OCI-LY7 (cell line): Measurements from ENCODE around the gene PCNX1. TPM values are rescaled to one million over a fixed set of nuclear protein-coding genes. Genes with fewer than 3 reads are reported as not detected.
"Not testable (repeated sequence)": the region's sequence is repeated elsewhere in the genome, so short reads cannot be mapped to it uniquely, and the experiment has no call there.

Experiments used
- BruUV-seq: library from RNA; stranded (reverse); fragments of 400-500 nt; replicated peaks from 2 replicates; lab custom pipeline; 2021; lab: Mats Ljungman, UMichigan
- CTCF ChIA-PET: fragments of 300-600 bp; sonication (Branson Sonifier 250); formaldehyde crosslinking; loops from one replicate; lab custom pipeline; 2022; ENCODE audit warnings: antibody characterized with exemption; ENCODE audit not compliant: unreplicated experiment; lab: Charles Lee
- POLR2A ChIA-PET: fragments of 300-600 bp; sonication (Branson Sonifier 250); formaldehyde crosslinking; loops from one replicate; lab custom pipeline; 2022; ENCODE audit warnings: antibody characterized with exemption; lab: Charles Lee
- DNase-seq: peaks from one replicate; pipeline ENCODE4 v3.0.0-alpha.2; 2015; ENCODE audit warnings: low spot score
- H2AFZ ChIP-seq: fragments of 200-600 bp; sonication (generic), shearing (Covaris generic); 2 replicates; pipeline ENCODE4 v1.6.1; 2014; ENCODE audit warnings: mild to moderate bottlenecking, antibody characterized with exemption, low read length, moderate library complexity
- H3K27ac ChIP-seq: fragments of 200-600 bp; sonication (generic); 2 replicates; pipeline ENCODE4 v1.5.1; 2014; ENCODE audit warnings: mixed run types, low read depth, mild to moderate bottlenecking, moderate library complexity, low read length, inconsistent platforms; ENCODE audit not compliant: poor library complexity, severe bottlenecking
- H3K36me3 ChIP-seq: fragments of 200-600 bp; sonication (generic); 2 replicates; pipeline ENCODE4 v1.6.1; 2014; ENCODE audit warnings: mild to moderate bottlenecking, antibody characterized with exemption, low read length, moderate library complexity, mixed read lengths; ENCODE audit not compliant: insufficient read depth
- H3K4me1 ChIP-seq: fragments of 200-600 bp; sonication (generic); 2 replicates; pipeline ENCODE4 v1.5.1; 2014; ENCODE audit warnings: mild to moderate bottlenecking, low read length; ENCODE audit not compliant: insufficient read depth, poor library complexity, severe bottlenecking
- H3K4me2 ChIP-seq: fragments of 200-600 bp; sonication (generic); 2 replicates; pipeline ENCODE4 v1.6.1; 2014; ENCODE audit warnings: mild to moderate bottlenecking, low read length
- H3K4me3 ChIP-seq: fragments of 200-600 bp; sonication (generic); 2 replicates; pipeline ENCODE4 v1.5.1; 2014; ENCODE audit warnings: mild to moderate bottlenecking, low read depth, low read length; ENCODE audit not compliant: poor library complexity, severe bottlenecking
- H3K79me2 ChIP-seq: fragments of 200-600 bp; sonication (generic); 2 replicates; pipeline ENCODE4 v1.6.1; 2016; ENCODE audit warnings: low read depth, mild to moderate bottlenecking, low read length, moderate library complexity, mixed read lengths; ENCODE audit not compliant: insufficient read depth
- H3K9me2 ChIP-seq: fragments of 200-600 bp; sonication (generic); 2 replicates; pipeline ENCODE4 v1.6.1; 2016; ENCODE audit warnings: mild to moderate bottlenecking, low read length, mixed read lengths; ENCODE audit not compliant: insufficient read depth
- H3K9me3 ChIP-seq: fragments of 200-600 bp; sonication (generic); 2 replicates; pipeline ENCODE4 v1.6.1; 2014; ENCODE audit warnings: mild to moderate bottlenecking, mixed run types, low read length, mixed read lengths
- H4K20me1 ChIP-seq: fragments of 200-600 bp; sonication (generic); 2 replicates; pipeline ENCODE4 v1.6.1; 2014; ENCODE audit warnings: mild to moderate bottlenecking, antibody characterized with exemption, low read length, moderate library complexity, mixed read lengths; ENCODE audit not compliant: insufficient read depth
- CTCF ChIP-seq: fragments of 200-600 bp; sonication (generic); conservative IDR thresholded peaks from 2 replicates; pipeline ENCODE4 v1.5.1; 2014; ENCODE audit warnings: mild to moderate bottlenecking, antibody characterized with exemption, low read length, moderate library complexity, mixed read lengths
- EZH2phosphoT487 ChIP-seq: fragments of 200-600 bp; sonication (generic); IDR thresholded peaks from 2 replicates; pipeline ENCODE4 v1.6.1; 2018; ENCODE audit warnings: low read depth, borderline replicate concordance, mild to moderate bottlenecking, mixed run types, antibody characterized with exemption, low read length, moderate library complexity, mixed read lengths
- intact Hi-C: fragments of 100-400 bp; cut with micrococcal nuclease; formaldehyde crosslinking; loops from one replicate; pipeline ENCODE4 v1.10.0; 2022; ENCODE audit not compliant: unreplicated experiment
- total RNA-seq, 2 experiments: library from RNA; depleted of rRNA in 1 of 2; stranded (reverse); fragments of >200 nt in 1 of 2; shearing (Covaris generic) in 1 of 2; gene quantifications; 2 replicates each; pipeline ENCODE4 v1.2.3, GENCODE V29; 2014 to 2022

PCNX1 gene
- total RNA-seq, 2 experiments from 2014 or later: 27.7 to 33.5 TPM

DNA sequence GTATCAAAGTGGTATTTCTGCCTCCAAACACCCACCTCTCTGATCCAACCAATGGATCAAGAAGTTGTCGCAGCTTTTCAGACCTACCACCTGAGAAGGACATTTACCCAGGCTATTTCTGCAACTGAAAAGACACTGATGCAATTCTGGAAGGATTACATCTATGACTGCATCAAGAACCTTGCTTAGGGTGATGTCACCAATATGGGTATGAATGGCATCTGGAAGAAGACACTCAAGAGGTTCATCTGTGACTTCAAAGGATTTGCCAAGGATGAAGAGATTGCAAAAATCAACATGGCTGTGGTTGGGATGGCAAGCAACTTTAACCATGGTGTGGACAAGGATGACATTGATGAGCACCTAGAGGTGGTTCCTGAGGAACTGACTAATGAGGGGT is 154.2 kb downstream of the PCNX1 start:
- Histone ChIP-seq H3K9me3 (peaks cover 6% of the 10 kb centered on the region; the same call in 1 of the 2 replicates), H3K79me2 (no peaks in the 10 kb centered on the region), H2AFZ (no peak overlapping the region), H3K4me3 (no peak overlapping the region), H4K20me1 (no peaks in the 10 kb centered on the region), H3K9me2 (no peaks in the 10 kb centered on the region), H3K4me1 (no peaks in the 10 kb centered on the region), H3K4me2 (no peak overlapping the region), H3K27ac (no peak overlapping the region), H3K36me3 (peaks cover 58% of the 10 kb centered on the region)
- DNase-seq: no peak
- no TSS peak for BruUV-seq
- intact Hi-C loops: no loop called here
- TF ChIP-seq CTCF: no peak
- no peak for TF ChIP-seq EZH2phosphoT487
- ChIA-PET POLR2A (interaction anchor here (0.6 to 1.2 kb wide), 4 partner anchors 13 to 53 kb away, joined by 3 to 5 read pairs (median 4); no protein-coding TSS in a partner anchor), CTCF (no interaction called here)

GRCh38 chr14:71062581-71063303 is 155.5 kb downstream of the PCNX1 start:
- no TSS peak for BruUV-seq
- CTCF ChIA-PET: no interaction called here
- no peaks in the 10 kb centered on the region for H3K4me1 ChIP-seq
- no peaks in the 10 kb centered on the region for H3K9me2 ChIP-seq
- no peak for DNase-seq
- peaks cover 6% of the 10 kb centered on the region; the same call in 1 of the 2 replicates for H3K9me3 ChIP-seq
- H4K20me1 ChIP-seq: no peaks in the 10 kb centered on the region
- TF ChIP-seq EZH2phosphoT487 (no peak), CTCF (no peak)
- H3K27ac ChIP-seq: no peak overlapping the region
- no peak overlapping the region for H2AFZ ChIP-seq
- H3K4me2 ChIP-seq: no peak overlapping the region
- intact Hi-C loops: no loop called here
- H3K79me2 ChIP-seq: no peaks in the 10 kb centered on the region
- no peak overlapping the region for H3K4me3 ChIP-seq
- POLR2A ChIA-PET: interaction anchor here (0.8 to 1.2 kb wide), 4 partner anchors 9 to 81 kb away, joined by 3 to 5 read pairs (median 4); no protein-coding TSS in a partner anchor
- peaks cover 54% of the 10 kb centered on the region for H3K36me3 ChIP-seq

DNA sequence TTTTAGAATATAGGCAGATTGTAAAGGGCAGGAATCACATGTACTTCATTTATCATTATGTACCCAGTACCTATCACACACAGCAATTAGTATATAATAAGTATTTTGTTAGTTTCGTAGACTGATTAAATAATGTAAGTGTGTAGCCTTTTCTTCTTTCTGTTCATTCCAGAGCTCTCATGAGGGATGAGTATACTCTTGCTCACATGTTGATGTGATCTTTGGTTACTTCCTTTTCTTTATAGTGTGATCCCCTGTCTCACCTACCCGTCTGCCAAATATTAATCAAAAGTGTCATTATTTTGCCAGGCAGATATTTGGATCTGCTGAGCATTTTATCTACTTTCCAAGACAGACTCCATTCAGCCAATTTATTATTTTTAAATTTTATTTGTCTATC is 156.1 kb downstream of the PCNX1 start:
- H3K9me3 ChIP-seq: peaks cover 6% of the 10 kb centered on the region; the same call in 1 of the 2 replicates
- TF ChIP-seq EZH2phosphoT487 (no peak), CTCF (no peak)
- no peaks in the 10 kb centered on the region for H3K79me2 ChIP-seq
- no peaks in the 10 kb centered on the region for H3K9me2 ChIP-seq
- H2AFZ ChIP-seq: no peak overlapping the region
- ChIA-PET CTCF (no interaction called here), POLR2A (interaction anchor here (1.0 to 1.1 kb wide), 2 partner anchors 9 to 31 kb away, joined by 3 read pairs; no protein-coding TSS in a partner anchor)
- peaks cover 48% of the 10 kb centered on the region for H3K36me3 ChIP-seq
- H3K27ac ChIP-seq: no peak overlapping the region
- no peak for DNase-seq
- BruUV-seq: no TSS peak
- H3K4me3 ChIP-seq: no peak overlapping the region
- no peaks in the 10 kb centered on the region for H4K20me1 ChIP-seq
- H3K4me1 ChIP-seq: no peaks in the 10 kb centered on the region
- intact Hi-C loops: no loop called here
- no peak overlapping the region for H3K4me2 ChIP-seq

- H3K27ac ChIP-seq, H3K9me3 ChIP-seq, intact Hi-C loops, H3K4me3 ChIP-seq, H4K20me1 ChIP-seq, CTCF ChIA-PET, H3K9me2 ChIP-seq, H2AFZ ChIP-seq, DNase-seq, BruUV-seq, H3K4me1 ChIP-seq, H3K79me2 ChIP-seq, H3K4me2 ChIP-seq: not testable (repeated sequence)
- peaks cover 46% of the 10 kb centered on the region for H3K36me3 ChIP-seq
- POLR2A ChIA-PET: interaction anchor here (0.7 kb wide), 1 partner anchor 72 kb away, joined by 3 read pairs; no protein-coding TSS in a partner anchor
Measured at GRCh38 chr14:71064747-71065146, 157.5 kb downstream of the PCNX1 start.
